ENCODE data around the gene MTREX.

DNA sequence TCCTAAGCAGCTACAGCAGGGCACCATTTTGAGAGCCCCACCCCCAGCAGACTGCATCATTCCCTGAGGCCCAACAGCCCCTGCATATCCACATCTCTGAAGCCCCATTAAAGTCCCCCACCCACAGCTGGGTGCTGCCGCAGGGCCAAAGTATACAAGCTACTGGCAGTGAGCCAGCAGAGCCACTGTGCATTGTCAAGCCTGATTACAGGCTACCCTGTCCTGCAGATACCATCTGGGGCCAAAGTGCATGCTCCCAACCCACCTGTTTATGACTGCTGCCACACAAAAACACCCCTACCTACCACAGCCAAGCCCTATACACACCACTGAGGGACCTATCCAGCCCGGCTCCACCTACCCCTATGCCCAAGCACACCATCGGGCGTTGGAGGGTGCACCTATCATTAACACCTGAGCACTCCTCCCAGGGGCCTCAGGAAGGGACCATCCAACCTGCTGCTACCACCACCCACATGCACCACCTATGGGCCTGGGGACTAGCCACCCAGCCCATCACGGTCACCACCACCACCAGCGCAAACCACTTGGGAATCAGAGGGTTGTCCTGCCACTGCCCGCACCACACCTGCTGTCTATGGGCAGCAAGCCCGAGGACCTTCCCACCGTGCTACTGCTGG lies 121.9 kb downstream of the MTREX start:
- no peak for TF ChIP-seq CTCF (IDR thresholded peaks at IDR 0.05; ENCODE audit: poor library complexity)
- TF ChIP-seq EZH2phosphoT487 (IDR thresholded peaks at IDR 0.05; ENCODE audit: low read depth, severe bottlenecking, unreplicated experiment) = no peak

Data from hepatocyte (in vitro differentiated cells).